ENCODE data around the gene LRRC4C.

Gene LRRC4C

GRCh38 chr11:40838181-40838683 lies 621.2 kb downstream of the LRRC4C start:
- DNase-seq: no peak

GRCh38 chr11:40827116-40827515 lies 632.3 kb downstream of the LRRC4C start:
- no peak for DNase-seq

GRCh38 chr11:40826601-40827000 lies 632.9 kb downstream of the LRRC4C start:
- DNase-seq: no peak

- no peak for DNase-seq
Observed at GRCh38 chr11:40825201-40825834, 634.1 kb downstream of the LRRC4C start.

GRCh38 chr11:40819230-40819629 lies 640.2 kb downstream of the LRRC4C start:
- DNase-seq: no peak

- no peak for DNase-seq
Observed at GRCh38 chr11:40816976-40817375, 642.5 kb downstream of the LRRC4C start.

GRCh38 chr11:40797981-40798380 lies 661.5 kb downstream of the LRRC4C start:
- no peak for DNase-seq

- no peak for DNase-seq
Observed at GRCh38 chr11:40787224-40787623, 672.2 kb downstream of the LRRC4C start.

- DNase-seq: no peak
Observed at GRCh38 chr11:40763046-40763445, 696.4 kb downstream of the LRRC4C start.

- DNase-seq: no peak
Observed at GRCh38 chr11:40759341-40759740, 700.1 kb downstream of the LRRC4C start.

- DNase-seq: no peak
Observed at GRCh38 chr11:40754297-40754696, 705.2 kb downstream of the LRRC4C start.

- no peak for DNase-seq
Observed at GRCh38 chr11:40746282-40746681, 713.2 kb downstream of the LRRC4C start.

GRCh38 chr11:40732132-40732531 lies 727.3 kb downstream of the LRRC4C start:
- DNase-seq: no peak

GRCh38 chr11:40722179-40722795 lies 737.2 kb downstream of the LRRC4C start:
- DNase-seq: no peak

- no peak for DNase-seq
Observed at GRCh38 chr11:40716344-40717130, 742.9 kb downstream of the LRRC4C start.

- no peak for DNase-seq
Observed at GRCh38 chr11:40713083-40713482, 746.4 kb downstream of the LRRC4C start.

- no peak for DNase-seq
Observed at GRCh38 chr11:40701027-40701426, 758.4 kb downstream of the LRRC4C start.

GRCh38 chr11:40689823-40690222 lies 769.6 kb downstream of the LRRC4C start:
- DNase-seq: no peak

GRCh38 chr11:40688369-40688768 lies 771.1 kb downstream of the LRRC4C start:
- DNase-seq: no peak

GRCh38 chr11:40686765-40687164 lies 772.7 kb downstream of the LRRC4C start:
- no peak for DNase-seq

- DNase-seq: no peak
Observed at GRCh38 chr11:40683010-40683409, 776.4 kb downstream of the LRRC4C start.

GRCh38 chr11:40679276-40679675 lies 780.2 kb downstream of the LRRC4C start:
- DNase-seq: no peak

- no peak for DNase-seq
Observed at GRCh38 chr11:40647295-40647694, 812.2 kb downstream of the LRRC4C start.

GRCh38 chr11:40642284-40642683 lies 817.2 kb downstream of the LRRC4C start:
- DNase-seq: no peak
